ENCODE measurements around the gene PRSS27.

GRCh38 chr16:2717383-2718263 is 2.4 kb downstream of the PRSS27 start:
- TF ChIP-seq CTCF (IDR thresholded peaks at IDR 0.05), result no peak
- no peak for TF ChIP-seq POLR2A (IDR thresholded peaks at IDR 0.05)
